HEK293 (cell line): ENCODE data around the gene PLA2G4D.

Experiments used
- CTCF ChIA-PET: fragments of 350-600 bp; formaldehyde crosslinking; extraction: SDS; loops from one replicate; lab custom pipeline; 2021; ENCODE audit warnings: antibody characterized with exemption; lab: Yijun Ruan, JAX
- POLR2A ChIA-PET: fragments of 300-600 bp; formaldehyde crosslinking; extraction: SDS; loops from one replicate; lab custom pipeline; 2020; ENCODE audit warnings: antibody characterized with exemption, inconsistent platforms; lab: Yijun Ruan, JAX
- H3K27ac ChIP-seq: fragments of 200-500 bp; sonication (Bioruptor generic); 2 replicates; pipeline ENCODE4 v1.5.1; 2014; ENCODE audit warnings: low read depth, low read length, control low read depth, inconsistent platforms; ENCODE audit errors: extremely low read depth
- H3K36me3 ChIP-seq, 2 experiments: fragments of 200-500 bp in 1 of 2; sonication (Bioruptor generic) in 1 of 2; 1 replicate in 1 of 2; 2 replicates in 1 of 2; pipeline ENCODE4 v1.5.1; 2014 to 2017; ENCODE audit warnings: inconsistent platforms in 2 of 2, low read length in 2 of 2; ENCODE audit not compliant: control insufficient read depth in 2 of 2, insufficient read depth in 1 of 2
- H3K4me1 ChIP-seq: fragments of 200-500 bp; sonication (Bioruptor generic); 2 replicates; pipeline ENCODE4 v1.5.1; 2014; ENCODE audit warnings: mild to moderate bottlenecking, low read length, inconsistent platforms; ENCODE audit not compliant: control insufficient read depth, insufficient read depth
- H3K4me3 ChIP-seq: 2 replicates; pipeline ENCODE4 v1.5.1; 2011; ENCODE audit warnings: low read depth, mild to moderate bottlenecking, control low read depth, low read length, moderate library complexity
- H3K9me3 ChIP-seq: fragments of 200-500 bp; sonication (Bioruptor generic); 2 replicates; pipeline ENCODE4 v1.5.1; 2014; ENCODE audit warnings: low read depth, low read length, inconsistent platforms; ENCODE audit not compliant: control insufficient read depth, insufficient read depth
- GLIS1 ChIP-seq: fragments of 450-650 bp; formaldehyde crosslinking; IDR thresholded peaks from 2 replicates; pipeline ENCODE4 v1.5.1; 2016; ENCODE audit warnings: missing biosample characterization, missing genetic modification characterization
- KLF16 ChIP-seq: fragments of 450-650 bp; formaldehyde crosslinking; IDR thresholded peaks from 2 replicates; pipeline ENCODE4 v1.5.1; 2017; ENCODE audit warnings: missing biosample characterization, missing genetic modification characterization
- KLF8 ChIP-seq: fragments of 450-650 bp; formaldehyde crosslinking; IDR thresholded peaks from 2 replicates; pipeline ENCODE4 v1.5.1; 2016; ENCODE audit warnings: missing biosample characterization, missing genetic modification characterization
- ZBTB11 ChIP-seq: fragments of 450-650 bp; formaldehyde crosslinking; conservative IDR thresholded peaks from 2 replicates; pipeline ENCODE4 v1.5.1; 2016; ENCODE audit warnings: low read depth, missing biosample characterization, missing genetic modification characterization
- ZBTB20 ChIP-seq: fragments of 450-650 bp; formaldehyde crosslinking; IDR thresholded peaks from 2 replicates; pipeline ENCODE4 v1.5.1; 2016; ENCODE audit warnings: missing biosample characterization, missing genetic modification characterization
- ZFHX2 ChIP-seq: fragments of 450-650 bp; formaldehyde crosslinking; conservative IDR thresholded peaks from 2 replicates; pipeline ENCODE4 v1.5.1; 2016; ENCODE audit warnings: missing biosample characterization, missing genetic modification characterization
- ZFP69B ChIP-seq: fragments of 450-650 bp; formaldehyde crosslinking; IDR thresholded peaks from 2 replicates; pipeline ENCODE4 v1.5.1; 2016; ENCODE audit warnings: missing biosample characterization, missing genetic modification characterization
- ZNF121 ChIP-seq: fragments of 450-650 bp; formaldehyde crosslinking; IDR thresholded peaks from 2 replicates; pipeline ENCODE4 v1.5.1; 2016; ENCODE audit warnings: missing biosample characterization, missing genetic modification characterization
- ZNF132 ChIP-seq: fragments of 450-650 bp; formaldehyde crosslinking; IDR thresholded peaks from 2 replicates; pipeline ENCODE4 v1.5.1; 2017; ENCODE audit warnings: missing biosample characterization, missing genetic modification characterization, borderline replicate concordance
- ZNF138 ChIP-seq: fragments of 450-650 bp; formaldehyde crosslinking; IDR thresholded peaks from 2 replicates; pipeline ENCODE4 v1.5.1; 2016; ENCODE audit warnings: missing biosample characterization, missing genetic modification characterization, borderline replicate concordance
- ZNF140 ChIP-seq: fragments of 450-650 bp; formaldehyde crosslinking; IDR thresholded peaks from 2 replicates; pipeline ENCODE4 v1.5.1; 2016; ENCODE audit warnings: missing biosample characterization, missing genetic modification characterization
- ZNF169 ChIP-seq: fragments of 450-650 bp; formaldehyde crosslinking; IDR thresholded peaks from 2 replicates; pipeline ENCODE4 v1.5.1; 2016; ENCODE audit warnings: missing biosample characterization, missing genetic modification characterization
- ZNF449 ChIP-seq: fragments of 450-650 bp; formaldehyde crosslinking; IDR thresholded peaks from 2 replicates; pipeline ENCODE4 v1.5.1; 2017; ENCODE audit warnings: missing biosample characterization, mild to moderate bottlenecking, missing genetic modification characterization, moderate library complexity
- ZNF664 ChIP-seq: fragments of 450-650 bp; formaldehyde crosslinking; IDR thresholded peaks from 2 replicates; pipeline ENCODE4 v1.5.1; 2016; ENCODE audit warnings: missing biosample characterization, missing genetic modification characterization
- TF ChIP-seq, protein P1 (sequence below): fragments of 450-650 bp; formaldehyde crosslinking; IDR thresholded peaks from 2 replicates; pipeline ENCODE4 v1.5.1; 2017; ENCODE audit warnings: missing biosample characterization, missing genetic modification characterization
- TF ChIP-seq, protein P2 (sequence below): fragments of 450-650 bp; formaldehyde crosslinking; IDR thresholded peaks from 2 replicates; pipeline ENCODE4 v1.5.1; 2016; ENCODE audit warnings: missing biosample characterization, missing genetic modification characterization

The PLA2G4D gene

DNA sequence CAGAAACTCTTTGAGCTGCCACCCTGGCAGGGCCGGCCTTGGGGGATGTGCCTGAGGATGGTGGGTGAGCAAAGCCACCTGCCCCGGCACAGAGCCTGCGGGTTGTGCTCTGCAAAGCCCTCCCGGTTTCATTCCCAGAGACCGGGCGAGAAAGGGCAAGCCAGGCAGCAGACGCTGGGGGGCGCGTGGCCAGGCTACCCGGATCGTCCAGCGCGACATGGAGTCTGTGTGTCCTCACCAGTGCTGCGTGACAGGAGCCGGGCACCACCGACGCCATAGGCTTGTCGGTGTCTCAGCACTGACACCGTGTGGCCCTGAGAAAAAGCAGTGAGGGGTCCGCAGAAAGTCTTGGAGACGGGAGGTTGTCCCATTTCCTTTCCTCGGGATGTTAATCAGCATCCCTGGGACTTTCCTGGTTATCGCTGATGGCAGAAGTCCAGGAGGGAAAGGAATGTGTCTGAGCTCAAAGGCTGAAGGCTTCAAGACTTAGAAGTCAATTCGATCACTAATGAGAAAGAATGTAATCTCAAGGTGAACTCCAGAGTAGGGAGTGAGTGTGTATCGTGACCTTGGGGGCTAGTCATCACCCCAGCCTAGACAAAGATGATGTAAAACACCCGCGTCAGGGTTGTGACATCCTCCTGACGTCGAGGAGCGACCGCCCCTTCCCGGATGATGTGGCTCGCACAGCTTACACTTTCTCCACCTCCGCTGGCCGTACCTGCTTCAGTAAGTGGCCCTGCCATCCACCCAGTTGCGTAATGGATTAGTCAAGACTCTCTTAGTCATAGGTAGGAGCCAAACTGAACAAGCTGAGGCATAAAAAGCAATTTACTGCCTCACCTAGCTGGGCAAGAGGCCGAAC lies 37.2 kb downstream of the PLA2G4D start (continued):
- TF ChIP-seq ZNF449 = 0 out of 2 replicates have a peak, but pooled peaks have one; percentile 36
- TF ChIP-seq ZBTB20 (tag by site-specific recombination) = peak; percentile 10; the same call in 1 of the 2 replicates
- no peak for TF ChIP-seq ZFP69B (tag by site-specific recombination)
- 0 out of 2 replicates have a peak, but pooled peaks have one; percentile 14 for TF ChIP-seq KLF16
- no peak for TF ChIP-seq ZNF664 (tag by site-specific recombination)
- TF ChIP-seq ZBTB11 (tag by site-specific recombination) = 0 out of 2 replicates have a peak, but pooled peaks have one; percentile 15

- Histone ChIP-seq H3K9me3 (no peaks in the 10 kb centered on the region), H3K4me3 (no peak overlapping the region), H3K36me3 (no peaks in the 10 kb centered on the region), H3K4me1 (no peaks in the 10 kb centered on the region), H3K27ac (no peak overlapping the region)
- POLR2A ChIA-PET = no interaction called here
- TF ChIP-seq ZFHX2 (tag by site-specific recombination) = no peak
- TF ChIP-seq, protein P1, sequence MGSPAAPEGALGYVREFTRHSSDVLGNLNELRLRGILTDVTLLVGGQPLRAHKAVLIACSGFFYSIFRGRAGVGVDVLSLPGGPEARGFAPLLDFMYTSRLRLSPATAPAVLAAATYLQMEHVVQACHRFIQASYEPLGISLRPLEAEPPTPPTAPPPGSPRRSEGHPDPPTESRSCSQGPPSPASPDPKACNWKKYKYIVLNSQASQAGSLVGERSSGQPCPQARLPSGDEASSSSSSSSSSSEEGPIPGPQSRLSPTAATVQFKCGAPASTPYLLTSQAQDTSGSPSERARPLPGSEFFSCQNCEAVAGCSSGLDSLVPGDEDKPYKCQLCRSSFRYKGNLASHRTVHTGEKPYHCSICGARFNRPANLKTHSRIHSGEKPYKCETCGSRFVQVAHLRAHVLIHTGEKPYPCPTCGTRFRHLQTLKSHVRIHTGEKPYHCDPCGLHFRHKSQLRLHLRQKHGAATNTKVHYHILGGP = no peak
- TF ChIP-seq, protein P2, sequence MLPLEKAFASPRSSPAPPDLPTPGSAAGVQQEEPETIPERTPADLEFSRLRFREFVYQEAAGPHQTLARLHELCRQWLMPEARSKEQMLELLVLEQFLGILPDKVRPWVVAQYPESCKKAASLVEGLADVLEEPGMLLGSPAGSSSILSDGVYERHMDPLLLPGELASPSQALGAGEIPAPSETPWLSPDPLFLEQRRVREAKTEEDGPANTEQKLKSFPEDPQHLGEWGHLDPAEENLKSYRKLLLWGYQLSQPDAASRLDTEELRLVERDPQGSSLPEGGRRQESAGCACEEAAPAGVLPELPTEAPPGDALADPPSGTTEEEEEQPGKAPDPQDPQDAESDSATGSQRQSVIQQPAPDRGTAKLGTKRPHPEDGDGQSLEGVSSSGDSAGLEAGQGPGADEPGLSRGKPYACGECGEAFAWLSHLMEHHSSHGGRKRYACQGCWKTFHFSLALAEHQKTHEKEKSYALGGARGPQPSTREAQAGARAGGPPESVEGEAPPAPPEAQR (tag by site-specific recombination) = no peak
- no peak for TF ChIP-seq ZNF132 (tag by site-specific recombination)
- no peak for TF ChIP-seq ZNF140 (tag by site-specific recombination)
- TF ChIP-seq ZNF121 = no peak
- no peak for TF ChIP-seq KLF8 (tag by site-specific recombination)
- CTCF ChIA-PET = interaction anchor here (0.7 to 3.0 kb wide), 4 partner anchors 30 to 94 kb away, joined by 3 to 12 read pairs (median 6); no protein-coding TSS in a partner anchor
These were observed 40.4 kb downstream of the PLA2G4D start for GRCh38 chr15:42053914-42054313.

DNA sequence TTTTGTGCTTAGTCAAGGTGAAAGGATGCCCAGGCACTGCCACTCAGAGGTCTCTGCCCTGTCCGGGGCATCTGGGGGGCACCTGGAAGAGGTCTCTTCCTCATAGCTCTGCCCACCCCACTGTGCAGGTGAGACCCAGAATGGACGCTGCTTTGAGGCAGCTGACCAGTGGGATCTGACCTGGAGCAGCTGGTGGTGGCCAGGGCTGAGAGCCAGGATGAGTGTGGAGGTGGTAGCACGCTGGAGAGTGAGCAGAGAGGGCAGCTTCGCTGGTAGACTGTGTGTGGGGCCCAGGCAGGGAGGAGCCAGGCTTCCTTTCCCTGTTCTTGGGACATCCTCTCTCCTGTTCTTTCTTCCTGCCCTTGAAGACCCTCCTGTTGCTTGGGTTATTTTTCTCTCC lies 41.4 kb downstream of the PLA2G4D start:
- no peaks in the 10 kb centered on the region for H3K36me3 ChIP-seq
- no peak overlapping the region for H3K4me3 ChIP-seq
- POLR2A ChIA-PET = no interaction called here
- CTCF ChIA-PET = interaction anchor here (0.7 to 3.0 kb wide), 5 partner anchors 31 to 85 kb away, joined by 3 to 12 read pairs (median 4); no protein-coding TSS in a partner anchor
- no peak overlapping the region for H3K27ac ChIP-seq
- H3K9me3 ChIP-seq = no peaks in the 10 kb centered on the region
- TF ChIP-seq GLIS1 = no peak
- TF ChIP-seq ZNF138 = no peak
- TF ChIP-seq ZNF169 (tag by site-specific recombination) = no peak
- H3K4me1 ChIP-seq = no peaks in the 10 kb centered on the region
